Measurements from ENCODE around the gene PEAK3. TPM values are rescaled to one million over a fixed set of nuclear protein-coding genes. Genes with fewer than 3 reads are reported as not detected.

The PEAK3 gene
- total RNA-seq, 1 donor from 2014 or later = 4.7 TPM

Other genes with a start within 250 kb of the PEAK3 start
- gene MKNK2, start 230.9 kb downstream of the PEAK3 start, total RNA-seq = 228 TPM
- gene MOB3A, start 185.8 kb downstream of the PEAK3 start, total RNA-seq = 44.4 TPM
- not detected for gene IZUMO4, start 185.3 kb downstream of the PEAK3 start, total RNA-seq
- 98.8 TPM for gene AP3D1, start 130.6 kb downstream of the PEAK3 start, total RNA-seq
- 156 TPM for gene DOT1L, start 118.2 kb downstream of the PEAK3 start, total RNA-seq
- gene PLEKHJ1, start 45.8 kb downstream of the PEAK3 start, total RNA-seq = 23.9 TPM
- 21.3 TPM for gene SF3A2, start 45.4 kb downstream of the PEAK3 start, total RNA-seq
- not detected for gene AMH, start 32.9 kb downstream of the PEAK3 start, total RNA-seq
- not detected for gene JSRP1, start 25.8 kb downstream of the PEAK3 start, total RNA-seq
- gene LINGO3, start 26.0 kb upstream of the PEAK3 start, total RNA-seq = not detected
- 31.4 TPM for gene LSM7, start 46.4 kb upstream of the PEAK3 start, total RNA-seq
- 95.7 TPM for gene SPPL2B, start 46.5 kb upstream of the PEAK3 start, total RNA-seq
- gene TMPRSS9, start 78.1 kb upstream of the PEAK3 start, total RNA-seq = not detected
- 55.0 TPM for gene TIMM13, start 145.4 kb upstream of the PEAK3 start, total RNA-seq
- gene LMNB2, start 174.8 kb upstream of the PEAK3 start, total RNA-seq = 38.7 TPM
- 514 TPM for gene GADD45B, start 194.0 kb upstream of the PEAK3 start, total RNA-seq

Measured in ascending aorta (tissue), 1 donor.